CD4-positive, alpha-beta T cell treated with Interleukin-4 for 1 hour (primary cell): ENCODE data around the gene TCERG1L.

Experiments
- DNase-seq, 2 donors: peaks; one replicate each; pipeline ENCODE4 v3.0.0-alpha.2; 2020 to 2022

Gene TCERG1L

DNA sequence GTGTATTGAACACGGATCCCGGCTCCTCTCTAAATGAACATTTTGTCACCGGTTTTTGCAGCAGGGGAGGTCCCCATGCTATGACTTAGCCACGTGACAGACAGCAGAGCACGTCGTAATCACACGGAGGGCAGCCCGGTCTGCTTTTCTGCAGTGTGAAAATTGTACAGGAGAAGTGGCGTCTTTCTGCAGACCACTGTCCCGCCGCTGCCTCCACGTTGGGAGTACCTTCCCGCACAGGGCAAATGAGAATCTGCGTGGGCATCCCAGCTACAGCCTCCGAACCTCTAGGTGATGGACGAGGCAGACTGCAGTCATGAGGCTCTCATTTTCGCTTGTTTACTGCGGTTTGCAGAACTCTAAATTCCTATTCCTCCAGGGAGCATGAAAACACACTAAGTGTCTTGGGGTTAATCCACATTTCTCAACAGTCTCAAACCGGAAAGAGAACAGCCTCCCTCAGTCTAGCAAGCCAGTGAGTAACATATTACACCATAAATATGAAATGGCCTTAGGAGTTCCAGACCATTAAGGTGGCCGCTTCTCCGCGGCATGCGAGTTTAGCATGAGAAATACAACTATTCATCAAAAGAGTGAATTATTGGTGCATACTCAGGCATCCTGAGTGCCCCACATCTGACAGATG lies 89.8 kb downstream of the TCERG1L start:
- no peak for DNase-seq

DNA sequence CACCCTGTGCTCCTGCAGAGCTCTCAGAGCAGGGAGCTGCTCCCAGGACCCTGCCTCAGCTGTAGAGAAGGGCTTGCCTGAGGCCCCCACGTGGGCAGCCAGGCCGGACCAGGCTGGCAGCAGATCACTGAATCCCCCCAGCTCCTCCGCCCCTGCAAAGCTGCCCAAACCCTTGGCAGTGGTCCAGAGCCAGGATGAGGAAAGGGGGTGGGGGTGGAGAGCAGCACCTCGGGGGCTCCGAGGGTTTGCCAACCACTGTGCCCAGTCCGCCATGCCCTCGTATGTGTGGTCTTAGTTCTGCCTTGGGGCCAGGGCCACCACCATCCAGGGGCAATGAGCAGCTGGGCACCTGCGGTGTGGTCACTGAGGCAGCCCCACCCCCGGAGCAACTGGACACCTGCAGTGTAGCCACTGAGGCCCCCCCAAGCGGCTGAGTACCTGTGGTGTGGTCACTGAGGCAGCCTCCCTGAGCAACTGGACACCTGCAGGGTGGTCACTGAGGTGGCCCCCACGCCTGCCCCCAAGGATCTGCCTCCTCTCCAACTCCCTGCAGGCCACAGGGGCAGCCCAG lies 90.8 kb downstream of the TCERG1L start:
- no peak for DNase-seq

GRCh38 chr10:131219955-131220489 lies 91.5 kb downstream of the TCERG1L start:
- DNase-seq = no peak

- DNase-seq = no peak
Measured at GRCh38 chr10:131219584-131219886, 92.0 kb downstream of the TCERG1L start.

- no peak for DNase-seq
Measured at GRCh38 chr10:131218811-131219583, 92.5 kb downstream of the TCERG1L start.

GRCh38 chr10:131216681-131217230 lies 94.8 kb downstream of the TCERG1L start:
- no peak for DNase-seq

GRCh38 chr10:131215776-131216175 lies 95.7 kb downstream of the TCERG1L start:
- no peak for DNase-seq

DNA sequence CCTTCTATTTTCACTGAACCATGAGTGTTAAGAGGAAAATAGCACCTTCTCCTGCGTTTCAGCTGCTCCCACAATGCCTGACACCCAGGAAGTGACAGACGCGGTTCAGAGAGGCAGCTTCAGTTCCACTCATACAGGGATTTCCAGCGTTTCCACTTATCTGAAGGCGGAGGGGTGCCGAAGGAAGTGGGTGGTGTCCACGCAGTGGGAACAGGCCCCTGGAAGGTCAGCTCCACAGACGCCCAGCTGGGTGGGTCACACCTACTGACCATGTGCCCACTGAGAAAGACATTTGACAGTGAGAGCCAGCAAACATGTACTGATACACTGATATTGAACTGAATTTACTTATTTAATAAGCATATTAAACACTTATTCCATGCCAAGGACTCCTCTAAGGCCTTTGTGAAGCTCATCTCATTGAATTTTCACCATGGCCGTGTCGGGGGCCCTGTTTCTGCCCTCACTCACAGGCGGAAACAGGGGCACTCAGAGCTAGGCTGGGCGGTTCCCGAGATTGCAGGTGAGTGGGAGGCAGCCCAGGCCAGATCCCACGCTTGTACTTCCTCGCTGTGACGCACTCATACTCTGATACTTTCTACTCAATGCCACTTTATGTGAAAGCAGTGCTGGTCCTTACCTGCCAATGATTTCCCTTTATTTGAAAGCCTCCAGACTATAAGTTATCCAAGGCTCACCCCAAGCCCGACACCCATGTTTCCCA lies 96.8 kb downstream of the TCERG1L start:
- DNase-seq = no peak

- no peak for DNase-seq
Measured at GRCh38 chr10:131213741-131214505, 97.6 kb downstream of the TCERG1L start.

DNA sequence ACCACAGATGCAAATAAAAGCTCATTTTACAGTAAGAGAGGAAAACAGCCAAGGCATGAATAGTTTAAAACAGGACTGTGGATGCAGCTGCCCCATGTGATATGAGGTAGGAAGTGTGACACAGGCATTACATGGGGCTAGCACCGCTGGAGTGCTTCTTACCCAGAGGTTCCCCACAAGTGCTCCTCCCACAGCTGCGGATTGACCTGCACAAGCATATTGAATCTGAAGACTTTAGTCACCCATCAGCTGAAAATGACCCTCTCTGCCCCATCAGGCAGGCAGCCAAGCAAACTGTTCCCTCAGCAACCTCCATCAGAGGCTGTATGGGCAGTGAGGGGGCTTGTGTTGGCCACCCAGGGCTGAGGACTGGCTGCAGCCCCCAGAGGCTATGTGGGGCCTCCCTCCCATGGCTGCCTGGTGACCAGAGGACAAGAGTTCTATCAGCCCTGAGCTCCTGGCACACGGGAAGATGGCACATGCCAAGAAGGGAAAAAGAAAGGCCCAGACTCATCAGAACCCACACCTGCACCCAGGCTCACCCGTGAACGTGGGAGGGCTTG lies 98.7 kb downstream of the TCERG1L start:
- DNase-seq = no peak

GRCh38 chr10:131211965-131212619 lies 99.4 kb downstream of the TCERG1L start:
- no peak for DNase-seq

DNA sequence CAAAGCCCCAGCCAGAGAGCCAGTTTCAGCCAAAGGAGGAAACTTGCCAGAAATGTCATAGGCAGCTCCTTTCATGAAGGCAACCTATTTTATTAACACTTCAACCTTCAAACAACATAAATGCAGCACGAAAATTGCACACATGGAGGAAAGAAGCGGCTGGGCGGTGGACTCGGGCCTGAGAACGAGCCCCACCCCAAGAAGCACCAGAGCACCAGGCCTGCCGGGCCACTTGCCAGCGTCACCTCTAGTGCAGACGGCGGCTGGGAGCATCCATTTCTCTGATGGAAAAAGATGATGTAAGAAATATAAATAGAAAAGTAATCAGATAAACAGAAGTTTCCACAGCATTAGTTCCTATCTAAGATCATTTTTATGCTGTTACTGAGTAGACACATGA lies 100.0 kb downstream of the TCERG1L start:
- no peak for DNase-seq

GRCh38 chr10:131211146-131211545 lies 100.4 kb downstream of the TCERG1L start:
- DNase-seq = no peak

DNA sequence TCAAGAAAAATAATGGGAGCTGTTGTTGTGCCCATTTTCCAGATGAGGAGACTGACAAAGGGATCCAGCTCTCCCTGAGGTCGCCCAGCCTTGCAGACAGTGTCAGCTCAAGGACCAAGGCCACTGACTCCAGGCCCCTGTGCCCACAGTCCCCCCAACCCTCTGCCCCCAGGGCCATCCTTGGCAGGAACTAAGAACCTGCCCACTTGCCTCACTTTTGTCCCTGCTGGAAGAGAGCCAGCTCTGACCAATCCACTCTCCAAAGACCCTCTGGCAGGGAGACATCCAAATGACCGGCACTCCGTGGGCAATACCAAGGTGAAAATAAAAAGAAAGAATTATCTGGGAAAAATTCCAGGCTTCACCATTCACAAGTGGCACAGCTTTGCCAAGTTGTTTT lies 101.3 kb downstream of the TCERG1L start:
- DNase-seq = no peak

DNA sequence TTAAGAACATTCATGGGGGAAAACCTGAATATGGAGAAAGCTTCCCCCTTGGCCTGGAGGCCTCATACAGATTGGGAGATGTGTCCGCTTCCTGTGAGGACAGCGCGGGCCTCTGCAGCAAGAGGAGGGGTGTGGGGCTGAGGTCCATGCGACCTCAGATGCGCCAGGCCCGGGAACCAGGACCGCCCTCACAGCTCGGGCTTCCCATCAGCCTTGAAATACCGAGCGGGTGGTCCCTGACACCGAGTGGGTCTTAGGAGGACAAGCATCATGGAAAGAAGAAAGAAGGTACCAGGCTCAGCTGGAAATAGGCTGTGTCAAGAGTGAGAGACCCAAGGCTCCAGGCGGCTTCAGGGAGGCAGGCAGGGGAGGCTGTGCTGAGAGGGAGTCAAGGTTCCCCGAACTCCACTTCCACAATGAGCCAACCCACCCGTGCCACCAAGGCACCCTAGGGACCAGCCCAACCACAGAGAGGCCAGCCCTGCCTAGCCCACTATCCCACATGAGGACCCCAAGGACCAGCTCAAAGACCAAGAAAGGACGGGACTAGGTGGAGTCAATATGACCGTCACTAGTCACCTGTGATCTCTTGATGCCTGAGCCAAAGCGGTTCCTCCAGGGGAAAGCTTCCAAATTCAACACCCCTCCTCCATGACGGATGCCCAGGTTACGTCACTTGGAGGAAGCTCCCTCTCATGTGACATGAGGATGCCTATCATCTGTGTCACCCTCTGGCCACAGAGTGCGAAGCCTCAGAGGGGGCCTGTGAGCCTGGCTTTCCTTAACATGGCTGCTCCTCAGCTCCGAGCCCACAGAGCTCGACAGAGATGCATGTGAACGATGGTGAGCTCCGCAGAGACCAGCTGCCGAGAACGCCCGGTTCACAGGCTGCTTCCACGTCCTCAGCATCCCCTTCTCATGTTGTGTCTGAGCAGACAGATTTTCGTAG lies 103.7 kb downstream of the TCERG1L start:
- DNase-seq = no peak

DNA sequence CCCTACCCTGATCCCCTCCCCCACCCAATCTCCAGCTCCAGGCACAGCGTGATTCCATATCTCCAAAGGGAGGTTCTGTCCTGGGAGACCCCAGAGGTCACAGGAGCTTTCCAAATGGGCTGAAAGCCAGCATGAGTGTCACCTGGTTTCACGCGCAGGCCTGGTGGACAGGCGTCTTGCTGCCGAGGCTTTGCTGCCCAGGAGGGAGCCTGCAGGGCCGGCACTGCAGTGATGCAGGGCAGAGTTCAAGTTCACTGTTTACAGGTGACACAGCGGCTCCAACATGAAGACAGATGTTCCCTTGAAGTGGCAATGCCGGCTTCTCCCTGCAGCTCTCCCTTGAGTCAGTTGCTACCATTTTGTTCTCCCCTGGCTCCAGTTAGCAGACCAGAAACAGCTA lies 104.3 kb downstream of the TCERG1L start:
- no peak for DNase-seq

DNA sequence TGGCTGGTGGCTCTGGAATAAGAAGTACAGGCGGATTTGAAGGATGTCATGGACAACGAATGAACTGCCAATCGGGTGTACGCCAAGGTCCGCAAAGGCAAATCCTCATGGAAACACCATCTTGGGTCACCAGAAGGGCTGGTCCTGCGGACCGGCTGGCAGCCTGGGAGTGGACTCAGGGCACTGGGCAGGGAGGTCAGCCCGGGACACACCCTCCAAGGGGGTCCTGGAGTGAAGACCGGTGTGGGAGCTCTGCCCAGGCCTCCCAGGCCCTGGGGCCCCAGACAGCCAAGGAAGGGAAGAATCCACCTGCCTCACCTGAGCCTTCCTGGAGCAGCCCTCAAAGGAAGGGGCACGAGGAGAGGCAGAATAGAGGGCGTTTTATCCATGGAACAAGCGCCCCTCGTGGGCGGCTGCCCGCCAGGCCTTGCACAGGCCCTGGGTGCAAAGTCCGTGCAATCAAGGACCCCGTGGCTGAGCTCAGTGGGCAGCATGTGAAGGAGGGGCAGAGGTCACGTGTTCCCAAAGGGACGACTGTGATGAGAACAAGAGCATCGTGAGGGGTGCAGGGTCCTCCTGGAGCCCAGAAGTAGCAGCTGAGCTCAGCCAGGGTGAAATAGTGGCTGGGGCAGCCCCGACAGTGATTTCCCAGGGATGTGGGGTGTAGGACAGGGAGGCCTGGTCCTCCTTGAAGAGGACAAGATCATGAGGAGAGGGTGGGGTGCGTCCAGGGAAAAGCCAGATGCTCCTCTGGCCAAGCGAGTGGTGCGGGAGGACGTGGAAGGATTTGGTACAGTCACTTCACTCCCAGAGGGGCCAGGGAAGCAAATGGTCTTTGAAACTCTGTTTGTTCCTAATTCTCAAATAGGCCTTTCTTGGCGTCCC lies 105.2 kb downstream of the TCERG1L start:
- no peak for DNase-seq

DNA sequence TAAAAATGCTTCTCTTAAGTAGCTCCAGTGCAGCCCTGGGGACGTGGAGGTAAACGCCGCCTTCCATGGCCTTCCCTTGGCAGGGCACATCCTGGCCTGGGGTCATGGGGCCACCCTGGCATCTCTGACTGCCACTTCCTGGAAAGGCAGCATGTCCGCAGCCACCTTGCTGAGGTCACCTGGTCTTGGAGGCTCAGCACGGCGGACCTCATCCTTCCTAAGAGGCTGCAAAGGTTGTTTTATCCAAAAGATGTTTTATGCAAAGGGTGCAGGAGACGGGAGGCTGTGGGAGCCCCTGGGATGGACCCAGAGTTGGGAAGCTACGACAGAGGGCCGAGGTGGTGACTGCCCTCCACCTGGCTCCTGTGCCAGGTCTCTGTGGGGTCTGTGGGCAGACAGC lies 106.0 kb downstream of the TCERG1L start:
- DNase-seq = peak in 1 of 2 donors; percentile 8
